DOHH2 (cell line): ENCODE data around the gene STRAP.

ENCODE experiments used
- H3F3A ChIP-seq: fragments of 200-600 bp; sonication (generic), shearing (Covaris generic); 2 replicates; pipeline ENCODE4 v1.6.0; 2016; ENCODE audit warnings: antibody characterized with exemption, mild to moderate bottlenecking; ENCODE audit not compliant: control insufficient read depth, insufficient read depth
- H3K27ac ChIP-seq: fragments of 200-600 bp; sonication (generic); 2 replicates; pipeline ENCODE4 v1.5.1; 2014; ENCODE audit warnings: low read depth, mild to moderate bottlenecking, low read length, moderate library complexity
- H3K27me3 ChIP-seq: fragments of 200-600 bp; sonication (generic); 2 replicates; pipeline ENCODE4 v1.6.1; 2014; ENCODE audit warnings: mild to moderate bottlenecking, low read length, mixed read lengths; ENCODE audit not compliant: control insufficient read depth
- H3K36me3 ChIP-seq: fragments of 200-600 bp; sonication (generic); 2 replicates; pipeline ENCODE4 v1.6.1; 2014; ENCODE audit warnings: mild to moderate bottlenecking, low read length, moderate library complexity, mixed read lengths; ENCODE audit not compliant: control insufficient read depth
- H3K4me1 ChIP-seq: fragments of 200-600 bp; sonication (generic); 2 replicates; pipeline ENCODE4 v1.6.1; 2014; ENCODE audit warnings: mild to moderate bottlenecking, low read length, mixed read lengths; ENCODE audit not compliant: control insufficient read depth
- H3K4me2 ChIP-seq: fragments of 200-600 bp; sonication (generic); 2 replicates; pipeline ENCODE4 v1.6.0; 2014; ENCODE audit warnings: mild to moderate bottlenecking, low read length, moderate library complexity
- H3K4me3 ChIP-seq: fragments of 200-600 bp; sonication (generic); 2 replicates; pipeline ENCODE4 v1.5.1; 2014; ENCODE audit warnings: mild to moderate bottlenecking, low read length, mixed read lengths
- H3K79me2 ChIP-seq: fragments of 200-600 bp; sonication (generic); 2 replicates; pipeline ENCODE4 v1.6.1; 2014; ENCODE audit warnings: mild to moderate bottlenecking, low read length, mixed read lengths; ENCODE audit not compliant: control insufficient read depth
- H3K9me2 ChIP-seq: fragments of 200-600 bp; sonication (generic); replicated peaks from 2 replicates; pipeline ENCODE4 v1.6.1; 2014; ENCODE audit warnings: mild to moderate bottlenecking, low read length, mixed read lengths; ENCODE audit not compliant: control insufficient read depth
- H3K9me3 ChIP-seq: fragments of 200-600 bp; sonication (generic); 2 replicates; pipeline ENCODE4 v1.6.1; 2014; ENCODE audit warnings: antibody characterized with exemption, low read length, mixed read lengths; ENCODE audit not compliant: control insufficient read depth, insufficient read depth
- H4K20me1 ChIP-seq: fragments of 200-600 bp; sonication (generic); 2 replicates; pipeline ENCODE4 v1.6.0; 2014; ENCODE audit warnings: low read depth, mild to moderate bottlenecking, antibody characterized with exemption, low read length, moderate library complexity; ENCODE audit not compliant: control insufficient read depth, insufficient read depth
- EZH2phosphoT487 ChIP-seq: fragments of 200-600 bp; sonication (generic); IDR thresholded peaks from 2 replicates; pipeline ENCODE4 v1.6.1; 2017; ENCODE audit warnings: borderline replicate concordance, mild to moderate bottlenecking, antibody characterized with exemption, low read length, moderate library complexity, mixed read lengths
- TF ChIP-seq, protein P1 (sequence below): fragments of 200-600 bp; sonication (generic); IDR thresholded peaks from one replicate; pipeline ENCODE4 v1.5.1; 2014; ENCODE audit warnings: antibody characterized with exemption, mild to moderate bottlenecking, low read depth, low read length; ENCODE audit not compliant: poor library complexity, severe bottlenecking

The STRAP gene

GRCh38 chr12:15918066-15918465 lies 35.9 kb downstream of the STRAP start:
- H3K36me3 ChIP-seq, result no peaks in the 10 kb centered on the region

DNA sequence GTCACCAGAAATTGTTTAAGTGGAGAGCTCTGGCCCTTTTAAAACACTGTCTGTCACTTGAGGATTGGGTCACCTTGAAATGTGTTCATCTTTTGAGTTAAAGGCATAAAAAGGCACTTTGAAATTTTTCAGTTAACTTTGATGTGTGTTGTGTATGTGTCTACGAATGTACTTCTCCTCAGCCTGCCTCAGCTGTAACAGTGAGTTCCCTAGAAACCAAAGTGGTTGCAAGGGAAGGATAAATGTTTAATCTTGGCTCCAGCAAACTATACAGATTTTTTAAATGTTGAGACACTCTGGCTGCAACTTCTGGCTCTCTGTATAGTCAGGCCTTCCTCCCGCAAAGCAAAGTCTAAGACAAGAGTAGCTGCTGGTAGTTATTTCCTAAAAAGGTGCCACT lies 37.2 kb downstream of the STRAP start:
- Histone ChIP-seq H3K4me1 (no peaks in the 10 kb centered on the region), H3K9me3 (no peaks in the 10 kb centered on the region), H3K27me3 (no peaks in the 10 kb centered on the region), H4K20me1 (no peaks in the 10 kb centered on the region), H3K4me3 (no peak overlapping the region), H3K9me2 (no peaks in the 10 kb centered on the region), H3K79me2 (peaks cover 28% of the 10 kb centered on the region), H3K27ac (no peak overlapping the region), H3F3A (no peaks in the 10 kb centered on the region), H3K36me3 (no peaks in the 10 kb centered on the region), H3K4me2 (no peak overlapping the region)
- no peak for TF ChIP-seq EZH2phosphoT487
- TF ChIP-seq, protein P1, sequence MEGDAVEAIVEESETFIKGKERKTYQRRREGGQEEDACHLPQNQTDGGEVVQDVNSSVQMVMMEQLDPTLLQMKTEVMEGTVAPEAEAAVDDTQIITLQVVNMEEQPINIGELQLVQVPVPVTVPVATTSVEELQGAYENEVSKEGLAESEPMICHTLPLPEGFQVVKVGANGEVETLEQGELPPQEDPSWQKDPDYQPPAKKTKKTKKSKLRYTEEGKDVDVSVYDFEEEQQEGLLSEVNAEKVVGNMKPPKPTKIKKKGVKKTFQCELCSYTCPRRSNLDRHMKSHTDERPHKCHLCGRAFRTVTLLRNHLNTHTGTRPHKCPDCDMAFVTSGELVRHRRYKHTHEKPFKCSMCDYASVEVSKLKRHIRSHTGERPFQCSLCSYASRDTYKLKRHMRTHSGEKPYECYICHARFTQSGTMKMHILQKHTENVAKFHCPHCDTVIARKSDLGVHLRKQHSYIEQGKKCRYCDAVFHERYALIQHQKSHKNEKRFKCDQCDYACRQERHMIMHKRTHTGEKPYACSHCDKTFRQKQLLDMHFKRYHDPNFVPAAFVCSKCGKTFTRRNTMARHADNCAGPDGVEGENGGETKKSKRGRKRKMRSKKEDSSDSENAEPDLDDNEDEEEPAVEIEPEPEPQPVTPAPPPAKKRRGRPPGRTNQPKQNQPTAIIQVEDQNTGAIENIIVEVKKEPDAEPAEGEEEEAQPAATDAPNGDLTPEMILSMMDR, result no peak

More at GRCh38 chr12:15918066-15918465, 35.9 kb downstream of the STRAP start:
- peaks cover 34% of the 10 kb centered on the region for H3K79me2 ChIP-seq
- H4K20me1 ChIP-seq, result no peaks in the 10 kb centered on the region
- no peaks in the 10 kb centered on the region for H3K27me3 ChIP-seq
- no peaks in the 10 kb centered on the region for H3F3A ChIP-seq
- no peaks in the 10 kb centered on the region for H3K9me2 ChIP-seq
- H3K4me1 ChIP-seq, result peaks cover 5% of the 10 kb centered on the region; the same call in 1 of the 2 replicates
- H3K27ac ChIP-seq, result no peak overlapping the region
- no peak overlapping the region for H3K4me3 ChIP-seq
- no peak overlapping the region for H3K4me2 ChIP-seq
- no peaks in the 10 kb centered on the region for H3K9me3 ChIP-seq
- no peak for TF ChIP-seq EZH2phosphoT487
- TF ChIP-seq, protein P1, result no peak

- H3K27me3 ChIP-seq, result no peaks in the 10 kb centered on the region
- no peak overlapping the region for H3K4me2 ChIP-seq
- H3K4me3 ChIP-seq, result no peak overlapping the region
- H3K4me1 ChIP-seq, result no peaks in the 10 kb centered on the region
- no peaks in the 10 kb centered on the region for H3K9me2 ChIP-seq
- H3K9me3 ChIP-seq, result no peaks in the 10 kb centered on the region
- H3K79me2 ChIP-seq, result peaks cover 26% of the 10 kb centered on the region
- H4K20me1 ChIP-seq, result no peaks in the 10 kb centered on the region
- TF ChIP-seq, protein P1, result no peak
- no peak for TF ChIP-seq EZH2phosphoT487
- no peaks in the 10 kb centered on the region for H3F3A ChIP-seq
- no peaks in the 10 kb centered on the region for H3K36me3 ChIP-seq
- H3K27ac ChIP-seq, result no peak overlapping the region
Observed at GRCh38 chr12:15924956-15925355, 42.8 kb downstream of the STRAP start.

GRCh38 chr12:15928346-15928745 lies 46.2 kb downstream of the STRAP start:
- no peaks in the 10 kb centered on the region for H3K9me3 ChIP-seq
- peaks cover 22% of the 10 kb centered on the region for H3K79me2 ChIP-seq
- peaks cover 14% of the 10 kb centered on the region for H3K4me1 ChIP-seq
- H3K27me3 ChIP-seq, result no peaks in the 10 kb centered on the region
- H3K9me2 ChIP-seq, result no peaks in the 10 kb centered on the region
- peaks cover 4% of the 10 kb centered on the region; the same call in 1 of the 2 replicates for H3F3A ChIP-seq
- H4K20me1 ChIP-seq, result no peaks in the 10 kb centered on the region
- no peak for TF ChIP-seq EZH2phosphoT487
- H3K36me3 ChIP-seq, result no peaks in the 10 kb centered on the region
- H3K4me2 ChIP-seq, result no peak overlapping the region
- H3K4me3 ChIP-seq, result no peak overlapping the region
- H3K27ac ChIP-seq, result no peak overlapping the region
